Skeletal muscle cell (primary cell): Measurements from ENCODE around the gene GFOD1.
"Not testable (repeated sequence)": the region's sequence is repeated elsewhere in the genome, so short reads cannot be mapped to it uniquely, and the experiment has no call there.

Experiments used
- DNase-seq: peaks from one replicate; pipeline ENCODE4 v3.0.0-alpha.2; 2010; ENCODE audit warnings: low read depth
- H3K4me3 ChIP-seq: 2 replicates; pipeline ENCODE4 v1.5.1; 2011; ENCODE audit warnings: low read depth, mild to moderate bottlenecking, control low read depth, low read length, moderate library complexity

The GFOD1 gene

DNA sequence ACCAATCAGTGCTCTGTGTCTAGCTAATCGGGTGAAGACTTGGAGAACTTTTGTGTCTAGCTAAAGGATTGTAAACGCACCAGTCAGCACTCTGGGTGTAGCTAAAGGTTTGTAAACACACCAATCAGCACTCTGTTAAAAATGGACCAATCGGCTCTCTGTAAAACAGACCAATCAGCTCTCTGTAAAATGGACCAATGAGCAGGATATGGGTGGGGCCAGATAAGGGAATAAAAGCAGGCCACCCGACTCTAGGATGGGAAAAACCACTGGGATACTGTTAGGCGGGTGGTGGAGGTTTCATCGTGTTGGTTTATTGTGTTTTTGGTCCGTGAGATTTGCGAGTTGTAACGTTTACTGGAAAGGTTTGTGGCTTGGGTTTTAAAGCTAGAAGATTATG is 25.5 kb upstream of the GFOD1 start:
- DNase-seq: no peak
- H3K4me3 ChIP-seq: no peak overlapping the region

DNA sequence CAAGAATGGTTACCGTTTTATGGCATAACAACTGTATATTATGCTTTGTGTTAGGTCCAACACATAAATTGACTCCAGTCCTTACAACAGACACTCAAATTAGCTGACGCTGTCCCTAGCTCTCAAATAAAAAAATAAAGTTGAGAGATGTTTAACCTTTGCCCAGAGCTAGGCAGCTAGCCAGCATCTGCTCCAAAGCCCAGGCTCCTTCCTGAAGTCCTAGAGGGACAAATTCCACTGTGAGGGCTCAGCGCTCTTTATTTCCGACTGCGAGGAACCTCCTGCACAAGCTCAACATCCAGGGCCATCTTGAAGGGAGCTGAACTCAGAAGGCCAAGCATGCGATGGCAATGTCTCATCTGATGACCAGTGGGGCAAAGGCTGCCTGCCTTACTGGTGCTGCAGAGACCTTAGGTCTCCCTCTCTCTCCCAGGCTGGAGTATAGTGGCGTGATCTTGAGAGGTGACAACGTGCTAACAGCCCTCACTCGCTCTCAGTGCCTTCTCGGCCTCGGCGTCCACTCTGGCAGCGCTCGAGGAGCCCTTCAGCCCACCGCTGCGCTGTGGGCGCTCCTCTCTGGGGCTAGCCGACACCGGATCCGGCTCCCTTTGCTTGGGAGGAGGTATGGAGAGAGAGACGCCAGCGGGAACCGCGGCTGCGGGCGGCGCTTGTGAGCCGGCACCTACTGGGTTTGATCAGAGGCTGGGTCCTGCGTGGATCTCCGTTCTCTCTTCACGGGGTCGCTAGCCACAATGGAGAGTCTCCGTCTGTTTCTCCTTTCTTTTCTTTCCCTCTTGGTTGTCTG is 24.7 kb upstream of the GFOD1 start:
- H3K4me3 ChIP-seq: no peak overlapping the region
- no peak for DNase-seq

- DNase-seq, H3K4me3 ChIP-seq: not testable (repeated sequence)
Measured at GRCh38 chr6:13511141-13511571, 23.8 kb upstream of the GFOD1 start.

GRCh38 chr6:13510433-13510832 is 23.0 kb upstream of the GFOD1 start:
- not testable (repeated sequence) for DNase-seq, H3K4me3 ChIP-seq

- peak; percentile 56 for DNase-seq
Measured at GRCh38 chr6:13508711-13509705, 21.6 kb upstream of the GFOD1 start.

DNA sequence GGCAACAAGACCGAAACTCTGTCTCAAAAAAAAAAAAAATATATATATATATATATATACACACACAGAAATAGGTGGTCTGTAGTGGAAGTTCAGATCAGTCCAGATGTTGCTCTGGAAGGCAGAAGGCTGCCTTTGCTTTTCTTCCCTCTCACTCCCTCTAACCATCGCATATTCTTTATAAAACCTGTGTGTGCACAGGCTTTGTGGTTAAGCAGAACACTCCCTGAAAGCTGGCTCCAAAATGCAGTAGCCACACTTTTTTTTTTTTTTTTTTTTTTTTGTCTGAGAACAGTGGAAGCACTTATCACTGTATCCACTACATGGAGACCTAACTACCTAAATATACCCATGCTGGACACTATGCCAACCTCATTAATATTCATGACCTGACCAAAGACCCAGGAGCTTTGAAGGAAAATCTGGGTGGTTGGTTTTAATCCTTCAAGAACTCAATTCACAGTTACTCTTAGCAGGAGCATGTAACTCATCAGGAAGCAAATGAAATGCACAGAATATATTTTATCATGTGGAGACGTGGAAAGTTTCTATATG is 20.0 kb upstream of the GFOD1 start:
- H3K4me3 ChIP-seq: no peak overlapping the region
- DNase-seq: no peak

More at GRCh38 chr6:13508711-13509705, 21.6 kb upstream of the GFOD1 start:
- H3K4me3 ChIP-seq: no peak overlapping the region

DNA sequence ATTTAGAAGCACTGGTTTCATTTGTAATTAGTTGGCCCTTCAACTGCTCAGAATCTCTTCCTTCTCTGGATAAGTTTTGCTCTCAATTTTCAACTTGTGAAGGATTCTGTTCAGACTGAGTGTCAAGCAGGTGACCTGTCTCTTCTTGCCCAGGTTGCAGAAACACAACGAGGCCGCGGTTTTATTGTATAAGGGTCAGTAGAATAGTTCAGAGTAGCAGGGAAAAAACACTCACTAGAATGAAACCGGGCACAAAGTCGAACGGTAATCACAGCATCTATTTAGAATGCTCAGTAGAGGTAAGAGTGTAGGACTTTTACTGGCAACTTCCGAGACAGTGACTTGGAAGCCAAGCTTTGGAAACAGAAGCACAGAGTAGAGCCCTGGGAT is 17.9 kb upstream of the GFOD1 start:
- no peak overlapping the region for H3K4me3 ChIP-seq

DNA sequence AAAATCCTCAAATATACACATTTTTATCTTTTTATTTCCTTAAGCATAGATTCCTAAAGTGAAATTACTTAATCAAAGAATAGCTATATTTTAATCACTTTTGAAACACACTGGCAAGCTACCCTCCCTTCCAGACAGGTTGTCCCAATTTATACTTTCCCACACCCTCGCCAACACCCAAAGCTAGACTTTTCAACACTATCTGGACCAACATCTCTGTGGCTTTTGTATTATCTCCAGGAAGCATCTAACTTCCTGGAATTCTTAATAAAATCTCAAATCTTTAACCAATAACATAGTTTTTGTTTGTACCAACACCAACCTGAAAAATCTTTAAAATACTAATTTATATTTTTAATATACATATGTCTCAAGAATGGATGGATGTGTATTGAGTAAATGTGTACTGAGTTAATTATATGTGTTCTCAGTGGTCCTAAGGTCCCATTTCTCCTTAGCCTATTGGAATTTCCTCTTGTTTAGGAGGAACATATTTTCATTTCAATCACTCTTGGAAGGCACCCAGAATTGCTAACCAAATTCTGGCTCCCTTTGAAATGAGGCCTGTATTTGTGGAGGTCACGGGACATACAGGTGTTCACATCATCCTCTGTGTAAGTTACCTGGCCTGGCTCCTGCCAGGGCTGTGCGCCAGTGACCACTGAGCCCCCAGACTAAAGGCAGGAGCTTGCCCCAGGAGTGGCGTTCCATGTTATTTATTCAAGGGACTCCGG is 17.4 kb upstream of the GFOD1 start:
- H3K4me3 ChIP-seq: no peak overlapping the region
- DNase-seq: no peak

More for the DNA sequence above, 17.9 kb upstream of the GFOD1 start:
- no peak for DNase-seq

DNA sequence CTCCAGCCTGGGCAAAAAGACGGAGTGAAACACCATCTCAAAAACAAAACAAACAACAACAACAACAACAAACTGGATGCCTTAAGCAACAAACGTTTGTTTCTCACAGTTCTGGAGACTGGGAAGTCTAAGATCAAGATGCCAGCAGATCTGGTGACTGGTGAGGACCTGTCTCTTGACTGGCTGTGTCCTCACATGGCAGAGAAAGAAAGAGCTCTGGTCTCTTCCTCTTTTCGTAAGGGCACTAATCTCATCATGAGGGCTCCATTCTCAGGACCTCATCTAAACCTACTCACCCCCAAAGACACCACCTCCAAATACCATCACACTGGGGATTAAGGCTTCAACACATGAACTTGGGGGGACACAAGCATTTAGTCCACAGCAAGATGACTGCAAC is 13.5 kb upstream of the GFOD1 start:
- no peak overlapping the region for H3K4me3 ChIP-seq
- no peak for DNase-seq

GRCh38 chr6:13500264-13500663 is 12.9 kb upstream of the GFOD1 start:
- no peak for DNase-seq
- no peak overlapping the region for H3K4me3 ChIP-seq

DNA sequence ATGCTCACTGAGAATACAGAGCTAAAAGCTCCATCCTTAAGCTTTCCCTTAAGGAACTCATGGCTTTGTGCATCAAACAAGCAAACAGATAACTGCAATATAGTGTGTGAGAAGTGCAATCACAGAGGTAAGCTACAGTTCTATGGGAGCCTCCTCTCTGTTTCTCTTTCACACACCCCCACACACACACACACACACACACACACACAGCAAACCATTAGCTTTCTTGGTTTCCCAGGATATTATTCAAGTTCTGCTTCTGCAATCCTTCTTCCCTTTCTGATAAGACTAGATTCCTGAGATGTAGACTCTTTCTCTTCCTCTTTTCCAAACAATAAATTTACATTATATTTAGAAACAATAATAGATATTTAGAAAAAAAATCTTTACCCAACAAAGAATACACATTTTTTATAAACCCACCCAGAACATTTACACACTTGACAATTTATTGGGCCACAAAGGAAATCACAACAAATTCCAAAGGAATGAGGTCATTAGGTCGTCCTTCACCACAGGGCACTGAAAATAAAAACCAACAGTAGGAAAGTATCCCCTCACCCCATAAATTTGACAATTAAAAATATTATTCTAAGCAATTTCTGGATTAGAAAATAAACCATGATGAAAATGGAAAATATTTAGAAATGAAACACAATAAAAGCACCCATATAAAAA is 9.3 kb upstream of the GFOD1 start:
- DNase-seq: no peak
- no peak overlapping the region for H3K4me3 ChIP-seq

DNA sequence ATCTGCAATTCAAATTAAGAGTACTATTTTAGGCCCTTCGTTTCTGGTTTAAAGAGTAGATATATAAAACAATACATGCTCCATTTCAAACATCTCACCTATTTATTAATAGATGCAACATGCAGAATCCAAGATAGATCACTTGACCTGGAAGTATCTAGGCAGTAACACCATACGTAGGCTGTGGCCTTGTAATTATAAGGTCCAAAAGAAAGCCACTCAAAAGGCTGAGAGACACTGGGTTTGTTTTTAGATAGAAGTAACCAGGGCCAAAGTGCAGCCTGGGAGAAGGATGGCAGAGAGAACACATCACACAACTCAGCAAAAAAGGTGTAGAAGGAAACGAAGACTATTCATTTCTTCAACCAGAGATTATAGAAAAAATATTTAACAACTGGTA is 8.4 kb upstream of the GFOD1 start:
- H3K4me3 ChIP-seq: no peak overlapping the region

DNA sequence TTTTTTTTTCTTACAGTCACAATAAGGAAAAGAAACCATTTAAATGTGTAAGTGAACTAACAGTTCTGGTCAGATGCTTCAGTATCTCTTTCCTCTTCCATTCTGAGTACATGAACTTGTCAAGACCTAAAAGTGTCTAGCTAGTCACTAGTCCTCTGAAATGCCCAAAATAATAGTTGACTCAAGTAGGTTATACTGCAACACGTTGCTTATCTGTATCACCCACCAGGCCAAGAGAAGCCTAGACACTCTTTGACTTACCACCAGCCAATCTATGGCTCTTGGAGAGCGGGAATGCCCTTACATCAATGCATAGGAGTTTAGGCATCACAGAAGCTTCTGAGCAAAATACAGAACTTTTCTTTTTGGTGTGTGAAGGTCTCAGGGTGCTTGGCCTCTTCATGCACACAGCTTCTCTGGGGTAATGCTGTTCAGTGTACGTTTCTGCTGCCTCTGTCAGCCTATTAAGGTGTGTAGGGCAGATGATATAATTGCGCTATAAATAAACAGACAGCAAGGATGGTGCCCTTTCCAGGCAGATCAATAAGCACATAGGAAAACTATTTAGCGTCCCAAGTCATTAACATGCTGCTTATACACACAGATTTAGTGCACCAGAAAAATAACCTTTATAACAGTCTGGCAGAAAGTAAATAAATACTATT is 7.8 kb upstream of the GFOD1 start:
- H3K4me3 ChIP-seq: no peak overlapping the region
- DNase-seq: no peak

More for the DNA sequence above, 8.4 kb upstream of the GFOD1 start:
- no peak for DNase-seq

- no peak overlapping the region for H3K4me3 ChIP-seq
- DNase-seq: no peak
Measured at GRCh38 chr6:13494137-13494536, 6.7 kb upstream of the GFOD1 start.

DNA sequence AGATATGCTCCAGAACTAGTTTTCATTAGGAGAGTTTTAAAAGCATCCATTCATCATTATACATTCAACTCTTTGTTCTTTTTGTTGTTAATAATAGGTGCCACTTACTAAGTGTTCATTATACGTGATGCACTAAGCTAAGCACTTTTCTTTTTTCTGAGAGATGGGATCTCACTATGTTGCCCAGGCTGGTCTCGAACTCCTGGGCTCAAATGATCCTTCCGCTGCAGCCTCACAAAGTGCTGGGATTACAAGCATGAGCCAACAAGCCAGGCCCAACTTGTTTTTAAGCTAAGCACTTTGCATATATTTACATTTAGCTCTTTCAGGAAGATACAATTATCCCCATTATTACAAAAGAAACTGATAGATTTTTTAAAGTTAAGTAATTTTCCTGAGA is 5.7 kb upstream of the GFOD1 start:
- no peak for DNase-seq
- no peak overlapping the region for H3K4me3 ChIP-seq

DNA sequence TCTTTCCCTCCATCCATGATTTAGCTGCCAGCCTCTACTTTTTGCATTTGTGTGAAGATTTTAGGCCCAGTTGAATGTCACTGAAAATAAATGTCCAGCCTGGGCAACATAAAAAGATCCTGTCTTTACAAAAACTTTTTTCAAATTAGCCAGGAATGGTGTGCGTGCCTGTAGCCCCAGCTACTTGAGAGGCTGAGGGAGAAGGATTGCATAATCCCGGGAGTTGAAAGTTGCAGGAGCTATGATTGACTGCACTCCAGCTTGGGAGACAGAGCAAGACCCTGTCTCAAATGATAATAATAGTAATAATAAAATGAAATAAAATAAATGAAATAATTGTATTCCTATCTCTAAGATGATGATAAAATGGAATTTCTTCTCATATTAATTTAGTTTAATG is 5.0 kb upstream of the GFOD1 start:
- DNase-seq: no peak
- H3K4me3 ChIP-seq: no peak overlapping the region

- DNase-seq: no peak
Measured at GRCh38 chr6:13491538-13491937, 4.1 kb upstream of the GFOD1 start.

DNA sequence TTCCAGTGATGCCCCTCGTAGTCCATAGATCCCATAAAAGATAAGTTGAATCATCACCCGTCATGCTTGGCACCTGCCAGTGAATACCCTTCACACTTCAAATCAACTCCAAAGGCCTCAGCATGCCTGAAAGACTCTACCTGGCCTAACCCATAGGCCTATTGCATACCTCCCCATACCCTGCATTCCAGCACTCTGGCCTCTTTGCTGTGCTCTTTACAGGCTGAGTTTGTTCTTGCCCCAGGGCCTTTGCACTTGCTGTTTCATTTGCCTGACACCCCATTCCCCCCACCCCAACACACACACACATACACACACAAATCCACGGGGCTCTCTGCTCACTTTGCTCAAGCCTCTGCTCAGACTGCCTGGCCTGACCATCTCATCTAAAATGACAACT is 3.0 kb upstream of the GFOD1 start:
- DNase-seq: no peak
- no peak overlapping the region for H3K4me3 ChIP-seq

More at GRCh38 chr6:13491538-13491937, 4.1 kb upstream of the GFOD1 start:
- H3K4me3 ChIP-seq: no peak overlapping the region
